ENCODE measurements around the gene WWC1. TPM values are rescaled to one million over a fixed set of nuclear protein-coding genes. Genes with fewer than 3 reads are reported as not detected.

WWC1 gene
- total and polyA plus RNA-seq, 9 of the 15 experiments (the other 6 are each of a cell fraction or from before 2014, with no cell fraction given), result under 0.01 to 0.54 (median 0.42) TPM; not detected in 6

DNA sequence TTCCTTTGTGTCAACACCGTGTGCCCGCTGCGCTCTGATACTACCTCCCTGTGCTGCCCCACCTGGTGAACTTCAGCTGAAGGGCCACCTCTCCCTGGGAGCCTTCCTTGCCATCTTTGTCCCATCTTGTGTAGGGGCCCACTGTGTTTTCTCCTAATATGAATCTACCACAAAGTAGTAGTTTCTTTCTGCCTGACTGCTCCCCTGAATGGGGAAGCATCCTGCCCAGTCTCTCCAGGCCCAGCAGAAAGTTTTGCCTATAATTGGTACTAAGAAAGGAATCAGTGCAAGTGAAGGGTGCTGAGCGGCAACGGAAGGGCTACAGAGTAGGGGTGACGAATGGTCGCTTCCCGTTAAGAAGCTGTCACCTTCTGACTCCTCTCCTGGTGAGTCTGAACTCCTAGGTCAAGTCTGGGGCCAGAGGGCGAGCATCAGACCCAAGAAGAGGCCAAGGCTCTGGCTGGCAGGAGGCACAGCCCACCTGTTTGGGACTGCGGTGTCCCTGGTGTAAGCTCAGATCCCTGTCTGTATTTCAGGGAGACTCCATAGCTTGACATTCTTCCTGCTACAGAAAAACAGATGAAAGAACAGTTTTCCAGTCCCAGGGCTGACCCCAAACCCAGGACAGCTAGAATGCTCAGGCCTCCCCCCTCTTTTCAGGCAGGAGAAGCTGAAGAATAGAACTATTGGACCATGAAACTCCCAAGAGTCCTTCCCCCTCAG, 24.1 kb downstream of the WWC1 start:
- no peak overlapping the region for H2AFZ ChIP-seq (ENCODE audit: low read depth, low read length)
- peaks cover 0 to 3% of the 10 kb centered on the region in 2 experiments; a peak in 2 of 5 replicates for H3K4me1 ChIP-seq (replicated peaks in 1 of 2; ENCODE audit: control insufficient read depth in 2 of 2, insufficient read depth in 2 of 2, low read length in 2 of 2)
- in situ Hi-C loops (cut with MboI) (no loop called here), intact Hi-C loops (cut with micrococcal nuclease) (no loop called here)
- BruUV-seq (replicated peaks), result no TSS peak
- ChIA-PET POLR2A (interaction anchor here (0.5 kb wide), 1 partner anchor 88 kb away, joined by 3 read pairs; no protein-coding TSS in a partner anchor), CTCF (ENCODE audit: low intra/inter-chr PET ratio) (no interaction called here)
- H3K36me3 ChIP-seq (ENCODE audit: control insufficient read depth, insufficient read depth, low read length), result no peaks in the 10 kb centered on the region
- no peak overlapping the region for H3K27ac ChIP-seq (ENCODE audit: extremely low read depth, low read depth, low read length)
- WGBS (ENCODE audit: insufficient coverage, low coverage, missing lambda C conversion rate), result 3% methylated on average over 10 of the region's 10 CpGs
- FAIRE-seq (no peak), DNase-seq (ENCODE audit: extremely low read depth in 1 of 4, low spot score in 3 of 4) (no peak), ATAC-seq (no peak)
- no peaks in the 10 kb centered on the region for H3K9me3 ChIP-seq (replicated peaks; ENCODE audit: control insufficient read depth, insufficient read depth, low read depth, low read length)
- H3K4me3 ChIP-seq, result no peak overlapping the region
- no peaks in the 10 kb centered on the region for H3K79me2 ChIP-seq (ENCODE audit: control insufficient read depth, insufficient read depth, low read length)
- peaks cover 9% of the 10 kb centered on the region; the same call in 1 of the 2 replicates for H4K20me1 ChIP-seq (replicated peaks; ENCODE audit: control insufficient read depth, insufficient read depth, low read length)
- H3K4me2 ChIP-seq (ENCODE audit: insufficient read depth, low read length), result no peak overlapping the region
- no peaks in the 10 kb centered on the region for H3K9me1 ChIP-seq (ENCODE audit: control insufficient read depth, insufficient read depth, low read length)
- no peak overlapping the region for H3K9ac ChIP-seq (ENCODE audit: insufficient read depth in 1 of 2, low read depth in 2 of 2, low read length in 2 of 2)
- peaks cover 3 to 17% of the 10 kb centered on the region in 2 experiments; a peak in 2 of 5 replicates for H3K27me3 ChIP-seq (ENCODE audit: control insufficient read depth in 2 of 2, insufficient read depth in 2 of 2, low read length in 2 of 2)
- TF ChIP-seq CCNT2 (IDR thresholded peaks at IDR 0.05; ENCODE audit: borderline replicate concordance, extremely low read depth, insufficient read length, low read depth, low read length), result no peak
- no peak for TF ChIP-seq OTX1 (CRISPR knock-in tag; IDR thresholded peaks at IDR 0.05)
- no peak for TF ChIP-seq CREM (IDR thresholded peaks at IDR 0.05; ENCODE audit: low read depth)
- TF ChIP-seq KLF6 (CRISPR knock-in tag; IDR thresholded peaks at IDR 0.05; ENCODE audit: borderline replicate concordance), result no peak
- TF ChIP-seq HNRNPK (IDR thresholded peaks at IDR 0.05; ENCODE audit: low read depth, low read length, poor library complexity, severe bottlenecking), result no peak
- no peak for TF ChIP-seq NFIC (IDR thresholded peaks at IDR 0.05)
- TF ChIP-seq, protein P1, sequence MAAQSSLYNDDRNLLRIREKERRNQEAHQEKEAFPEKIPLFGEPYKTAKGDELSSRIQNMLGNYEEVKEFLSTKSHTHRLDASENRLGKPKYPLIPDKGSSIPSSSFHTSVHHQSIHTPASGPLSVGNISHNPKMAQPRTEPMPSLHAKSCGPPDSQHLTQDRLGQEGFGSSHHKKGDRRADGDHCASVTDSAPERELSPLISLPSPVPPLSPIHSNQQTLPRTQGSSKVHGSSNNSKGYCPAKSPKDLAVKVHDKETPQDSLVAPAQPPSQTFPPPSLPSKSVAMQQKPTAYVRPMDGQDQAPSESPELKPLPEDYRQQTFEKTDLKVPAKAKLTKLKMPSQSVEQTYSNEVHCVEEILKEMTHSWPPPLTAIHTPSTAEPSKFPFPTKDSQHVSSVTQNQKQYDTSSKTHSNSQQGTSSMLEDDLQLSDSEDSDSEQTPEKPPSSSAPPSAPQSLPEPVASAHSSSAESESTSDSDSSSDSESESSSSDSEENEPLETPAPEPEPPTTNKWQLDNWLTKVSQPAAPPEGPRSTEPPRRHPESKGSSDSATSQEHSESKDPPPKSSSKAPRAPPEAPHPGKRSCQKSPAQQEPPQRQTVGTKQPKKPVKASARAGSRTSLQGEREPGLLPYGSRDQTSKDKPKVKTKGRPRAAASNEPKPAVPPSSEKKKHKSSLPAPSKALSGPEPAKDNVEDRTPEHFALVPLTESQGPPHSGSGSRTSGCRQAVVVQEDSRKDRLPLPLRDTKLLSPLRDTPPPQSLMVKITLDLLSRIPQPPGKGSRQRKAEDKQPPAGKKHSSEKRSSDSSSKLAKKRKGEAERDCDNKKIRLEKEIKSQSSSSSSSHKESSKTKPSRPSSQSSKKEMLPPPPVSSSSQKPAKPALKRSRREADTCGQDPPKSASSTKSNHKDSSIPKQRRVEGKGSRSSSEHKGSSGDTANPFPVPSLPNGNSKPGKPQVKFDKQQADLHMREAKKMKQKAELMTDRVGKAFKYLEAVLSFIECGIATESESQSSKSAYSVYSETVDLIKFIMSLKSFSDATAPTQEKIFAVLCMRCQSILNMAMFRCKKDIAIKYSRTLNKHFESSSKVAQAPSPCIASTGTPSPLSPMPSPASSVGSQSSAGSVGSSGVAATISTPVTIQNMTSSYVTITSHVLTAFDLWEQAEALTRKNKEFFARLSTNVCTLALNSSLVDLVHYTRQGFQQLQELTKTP (IDR thresholded peaks at IDR 0.05; ENCODE audit: low read depth in 1 of 2, partially characterized antibody in 2 of 2), result no peak
- no peak for TF ChIP-seq RFX1 (IDR thresholded peaks at IDR 0.05)
- no peak for TF ChIP-seq NUFIP1 (IDR thresholded peaks at IDR 0.05; ENCODE audit: partially characterized antibody)
- no peak for TF ChIP-seq FOXM1 (IDR thresholded peaks at IDR 0.05; ENCODE audit: low read depth)
- TF ChIP-seq FOXM1 (CRISPR knock-in tag; IDR thresholded peaks at IDR 0.05; ENCODE audit: low read depth), result no peak
- TF ChIP-seq HDAC1 (IDR thresholded peaks at IDR 0.05), result no peak
- TF ChIP-seq MTA2 (IDR thresholded peaks at IDR 0.05; ENCODE audit: low read depth), result no peak
- TF ChIP-seq, protein P2, sequence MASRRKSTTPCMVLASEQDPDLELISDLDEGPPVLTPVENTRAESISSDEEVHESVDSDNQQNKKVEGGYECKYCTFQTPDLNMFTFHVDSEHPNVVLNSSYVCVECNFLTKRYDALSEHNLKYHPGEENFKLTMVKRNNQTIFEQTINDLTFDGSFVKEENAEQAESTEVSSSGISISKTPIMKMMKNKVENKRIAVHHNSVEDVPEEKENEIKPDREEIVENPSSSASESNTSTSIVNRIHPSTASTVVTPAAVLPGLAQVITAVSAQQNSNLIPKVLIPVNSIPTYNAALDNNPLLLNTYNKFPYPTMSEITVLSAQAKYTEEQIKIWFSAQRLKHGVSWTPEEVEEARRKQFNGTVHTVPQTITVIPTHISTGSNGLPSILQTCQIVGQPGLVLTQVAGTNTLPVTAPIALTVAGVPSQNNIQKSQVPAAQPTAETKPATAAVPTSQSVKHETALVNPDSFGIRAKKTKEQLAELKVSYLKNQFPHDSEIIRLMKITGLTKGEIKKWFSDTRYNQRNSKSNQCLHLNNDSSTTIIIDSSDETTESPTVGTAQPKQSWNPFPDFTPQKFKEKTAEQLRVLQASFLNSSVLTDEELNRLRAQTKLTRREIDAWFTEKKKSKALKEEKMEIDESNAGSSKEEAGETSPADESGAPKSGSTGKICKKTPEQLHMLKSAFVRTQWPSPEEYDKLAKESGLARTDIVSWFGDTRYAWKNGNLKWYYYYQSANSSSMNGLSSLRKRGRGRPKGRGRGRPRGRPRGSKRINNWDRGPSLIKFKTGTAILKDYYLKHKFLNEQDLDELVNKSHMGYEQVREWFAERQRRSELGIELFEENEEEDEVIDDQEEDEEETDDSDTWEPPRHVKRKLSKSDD (conservative IDR thresholded peaks at IDR 0.05; ENCODE audit: low read length), result no peak

All from K562 (cell line).